H9 (cell line): ENCODE measurements around the gene NGF. TPM values are rescaled to one million over a fixed set of nuclear protein-coding genes. Genes with fewer than 3 reads are reported as not detected.

Experiments used
- DNase-seq: peaks from one replicate; pipeline ENCODE4 v3.0.0-alpha.2; 2017
- H2AFZ ChIP-seq: one replicate; pipeline ENCODE4 v1.6.1; 2013; ENCODE audit warnings: mild to moderate bottlenecking, low read length, control low read depth, moderate library complexity
- H2AK5ac ChIP-seq: 2 replicates; pipeline ENCODE4 v1.6.1; 2013; ENCODE audit warnings: low read length, control low read depth, mixed read lengths; ENCODE audit not compliant: insufficient read length
- H2BK120ac ChIP-seq: one replicate; pipeline ENCODE4 v1.6.1; 2013; ENCODE audit warnings: low read depth, mild to moderate bottlenecking, low read length, control low read depth, inconsistent platforms; ENCODE audit not compliant: poor library complexity, severe bottlenecking
- H2BK12ac ChIP-seq: 2 replicates; pipeline ENCODE4 v1.6.1; 2013; ENCODE audit warnings: low read length, control low read depth, mixed read lengths, low read depth; ENCODE audit not compliant: insufficient read length
- H2BK15ac ChIP-seq: 2 replicates; pipeline ENCODE4 v1.6.1; 2013; ENCODE audit warnings: low read depth, low read length, control low read depth
- H2BK20ac ChIP-seq: one replicate; pipeline ENCODE4 v1.6.1; 2013; ENCODE audit warnings: low read depth, mild to moderate bottlenecking, low read length, control low read depth, inconsistent platforms; ENCODE audit not compliant: poor library complexity, severe bottlenecking
- H2BK5ac ChIP-seq: 2 replicates; pipeline ENCODE4 v1.6.1; 2013; ENCODE audit warnings: low read length, control low read depth, mixed read lengths; ENCODE audit not compliant: insufficient read length
- H3K14ac ChIP-seq: 2 replicates; pipeline ENCODE4 v1.6.1; 2013; ENCODE audit warnings: low read length, control low read depth; ENCODE audit not compliant: insufficient read depth
- H3K18ac ChIP-seq: 2 replicates; pipeline ENCODE4 v1.6.1; 2013; ENCODE audit warnings: low read depth, mild to moderate bottlenecking, mixed read lengths, low read length, control low read depth; ENCODE audit not compliant: insufficient read length
- H3K23ac ChIP-seq: 2 replicates; pipeline ENCODE4 v1.6.1; 2013; ENCODE audit warnings: low read length, control low read depth, mixed read lengths, low read depth; ENCODE audit not compliant: insufficient read length
- H3K23me2 ChIP-seq: 2 replicates; pipeline ENCODE4 v1.6.1; 2013; ENCODE audit warnings: low read depth, mild to moderate bottlenecking, mixed read lengths, low read length, control low read depth; ENCODE audit not compliant: insufficient read length, poor library complexity, severe bottlenecking
- H3K27ac ChIP-seq: 2 replicates; pipeline ENCODE4 v1.5.1; 2013; ENCODE audit warnings: low read length, control low read depth, mixed read lengths, low read depth; ENCODE audit not compliant: insufficient read length
- H3K27me3 ChIP-seq: 2 replicates; pipeline ENCODE4 v1.6.1; 2013; ENCODE audit warnings: low read length, control low read depth, inconsistent platforms; ENCODE audit not compliant: insufficient read depth
- H3K4ac ChIP-seq: 2 replicates; pipeline ENCODE4 v1.6.1; 2013; ENCODE audit warnings: low read depth, mild to moderate bottlenecking, control low read depth, inconsistent platforms, low read length, moderate library complexity
- H3K4me1 ChIP-seq: 2 replicates; pipeline ENCODE4 v1.6.1; 2013; ENCODE audit warnings: low read length, control low read depth, inconsistent platforms; ENCODE audit not compliant: insufficient read depth
- H3K4me2 ChIP-seq: 2 replicates; pipeline ENCODE4 v1.6.1; 2013; ENCODE audit warnings: low read length, control low read depth, mixed read lengths; ENCODE audit not compliant: insufficient read length, insufficient read depth
- H3K56ac ChIP-seq: 2 replicates; pipeline ENCODE4 v1.6.1; 2013; ENCODE audit warnings: low read depth, mild to moderate bottlenecking, mixed read lengths, low read length, control low read depth; ENCODE audit not compliant: insufficient read length
- H3K79me1 ChIP-seq: 2 replicates; pipeline ENCODE4 v1.6.1; 2013; ENCODE audit warnings: low read depth, mild to moderate bottlenecking, moderate library complexity, low read length, control low read depth, inconsistent platforms; ENCODE audit not compliant: insufficient read depth, poor library complexity, severe bottlenecking
- H3K79me2 ChIP-seq: 2 replicates; pipeline ENCODE4 v1.6.1; 2013; ENCODE audit warnings: low read length, control low read depth, inconsistent platforms; ENCODE audit not compliant: insufficient read depth
- H3K9ac ChIP-seq: 2 replicates; pipeline ENCODE4 v1.6.1; 2013; ENCODE audit warnings: low read length, control low read depth, mixed read lengths; ENCODE audit not compliant: insufficient read length; ENCODE audit errors: extremely low read depth
- H3K9me3 ChIP-seq: one replicate; pipeline ENCODE4 v1.6.1; 2013; ENCODE audit warnings: low read depth, low read length, inconsistent platforms; ENCODE audit not compliant: control insufficient read depth
- H3T11ph ChIP-seq: one replicate; pipeline ENCODE4 v1.6.1; 2013; ENCODE audit warnings: mild to moderate bottlenecking, low read length, control low read depth, inconsistent platforms
- H4K20me1 ChIP-seq: one replicate; pipeline ENCODE4 v1.6.1; 2013; ENCODE audit not compliant: control insufficient read depth, insufficient read length, insufficient read depth
- H4K5ac ChIP-seq: 2 replicates; pipeline ENCODE4 v1.6.1; 2013; ENCODE audit warnings: low read depth, mild to moderate bottlenecking, mixed read lengths, low read length, control low read depth; ENCODE audit not compliant: insufficient read length
- H4K8ac ChIP-seq: replicated peaks from 2 replicates; pipeline ENCODE4 v1.6.1; 2013; ENCODE audit warnings: low read length, control low read depth, mixed read lengths, low read depth; ENCODE audit not compliant: insufficient read length
- H4K91ac ChIP-seq: 2 replicates; pipeline ENCODE4 v1.6.1; 2013; ENCODE audit warnings: low read depth, mild to moderate bottlenecking, moderate library complexity, mixed read lengths, low read length, control low read depth; ENCODE audit not compliant: insufficient read length
- H3K27ac Mint-ChIP-seq, 3 experiments: 2 replicates in 2 of 3; 3 replicates in 1 of 3; pipeline ENCODE4 v1.8.0; 2020 to 2021; ENCODE audit warnings: mixed read lengths in 3 of 3, mild to moderate bottlenecking in 1 of 3, moderate library complexity in 1 of 3
- H3K27me3 Mint-ChIP-seq: 2 replicates; pipeline ENCODE4 v1.8.0; 2021; ENCODE audit warnings: low read depth, mild to moderate bottlenecking, moderate library complexity, mixed read lengths
- H3K36me3 Mint-ChIP-seq, 3 experiments: 2 replicates in 2 of 3; 3 replicates in 1 of 3; pipeline ENCODE4 v1.8.0; 2020 to 2021; ENCODE audit warnings: low read depth in 3 of 3, mixed read lengths in 3 of 3; ENCODE audit not compliant: insufficient read depth in 1 of 3
- H3K4me1 Mint-ChIP-seq, 2 experiments: 2 replicates each; pipeline ENCODE4 v1.8.0; 2020; ENCODE audit warnings: mixed read lengths in 2 of 2
- H3K4me3 Mint-ChIP-seq, 2 experiments: 2 replicates in 1 of 2; 3 replicates in 1 of 2; pipeline ENCODE4 v1.8.0; 2020 to 2021; ENCODE audit warnings: mild to moderate bottlenecking in 2 of 2, mixed read lengths in 2 of 2, moderate library complexity in 1 of 2
- H3K9me3 Mint-ChIP-seq, 2 experiments: 2 replicates in 1 of 2; 3 replicates in 1 of 2; pipeline ENCODE4 v1.8.0; 2020; ENCODE audit warnings: mild to moderate bottlenecking in 2 of 2, mixed read lengths in 2 of 2, moderate library complexity in 1 of 2
- CTCF ChIP-seq: fragments of 200-600 bp; sonication (generic); conservative IDR thresholded peaks from 3 replicates; pipeline ENCODE4 v1.8.0; 2021; ENCODE audit warnings: antibody characterized with exemption, mild to moderate bottlenecking
- WGBS: extraction: QIAGEN DNeasy Blood & Tissue Kit; methylation state at CpG from one replicate; pipeline ENCODE4 v1.1.7; 2013; ENCODE audit warnings: missing lambda C conversion rate, low lambda C conversion rate, mixed read lengths; ENCODE audit not compliant: insufficient read length; ENCODE audit errors: extremely low coverage; 5-methylcytosine and 5-hydroxymethylcytosine counted together
- total RNA-seq: library from RNA; stranded (reverse); gene quantifications from 2 replicates; pipeline ENCODE4 v1.2.1, GENCODE V29; 2021

The NGF gene
- total RNA-seq, 1 experiment from 2014 or later = 0.22 TPM

DNA sequence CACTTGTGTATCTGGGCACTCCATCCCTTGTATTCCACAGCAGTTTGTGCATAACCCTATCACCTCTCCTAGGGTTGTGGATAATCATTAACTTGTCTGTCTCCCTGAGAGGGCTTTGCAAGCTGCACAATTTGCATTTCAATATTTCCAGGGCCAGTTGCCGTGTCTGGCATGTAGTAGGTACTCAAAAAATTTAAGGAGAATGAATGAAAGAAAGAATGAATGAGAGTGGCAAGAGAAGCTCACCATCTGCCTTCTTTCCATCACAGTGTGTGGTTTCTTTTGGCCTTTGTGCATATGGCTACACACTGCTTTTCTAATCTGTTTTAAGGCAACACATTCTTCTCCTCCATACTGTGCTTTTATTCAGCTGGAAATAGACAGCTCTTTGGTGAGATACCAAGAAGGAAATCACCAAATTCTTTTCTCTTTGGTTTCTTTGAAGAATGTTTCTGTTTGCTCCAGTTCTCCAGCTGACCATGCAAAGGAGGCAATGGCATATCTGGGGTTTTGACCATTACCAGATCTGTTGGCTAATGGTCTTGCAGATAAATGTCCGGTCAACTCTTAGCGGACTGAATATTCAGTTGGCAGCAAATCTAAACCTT is 49.4 kb downstream of the NGF start:
- Histone ChIP-seq H4K5ac (no peak overlapping the region), H2BK15ac (no peak overlapping the region), H3K9me3 (no peaks in the 10 kb centered on the region), H3K4me1 (peaks cover 2% of the 10 kb centered on the region; the same call in 1 of the 2 replicates), H3K23me2 (no peaks in the 10 kb centered on the region), H2AK5ac (no peak overlapping the region), H3K9ac (no peak overlapping the region), H3K79me2 (no peaks in the 10 kb centered on the region), H3K4me2 (no peak overlapping the region), H2BK20ac (no peak overlapping the region), H3K14ac (no peak overlapping the region), H3K23ac (no peak overlapping the region), H4K20me1 (no peaks in the 10 kb centered on the region), H4K8ac (no peak overlapping the region), H3K56ac (no peak overlapping the region), H2BK12ac (no peak overlapping the region), H3K27ac (no peak overlapping the region), H3K18ac (no peak overlapping the region), H2AFZ (no peak overlapping the region), H3K79me1 (no peaks in the 10 kb centered on the region), H2BK120ac (no peak overlapping the region), H3K27me3 (no peaks in the 10 kb centered on the region), H2BK5ac (no peak overlapping the region), H4K91ac (no peak overlapping the region), H3K4ac (no peak overlapping the region), H3T11ph (no peak overlapping the region)
- Mint-ChIP-seq H3K4me3 (no peak overlapping the region), H3K27ac (no peak overlapping the region), H3K9me3 (0 out of 5 replicates have a peak, but pooled peaks cover 0 to 3% of the 10 kb centered on the region in 2 experiments), H3K36me3 (peaks cover 0 to 1% (median 0%) of the 10 kb centered on the region in 3 experiments; a peak in 2 of 7 replicates), H3K4me1 (peaks cover 21 to 23% of the 10 kb centered on the region in 2 experiments), H3K27me3 (peaks cover 3% of the 10 kb centered on the region; the same call in 1 of the 2 replicates)
- WGBS = no CpG with 5 or more reads among the region's 3 CpGs
- DNase-seq = no peak
- TF ChIP-seq CTCF = no peak
